Memory B cell (primary cell): Measurements from ENCODE around the gene CCNK.

Experiments
- ATAC-seq: fragments of 150-1000 bp; cut with Tn5 transposase; 2 replicates; pipeline ENCODE4 v1.10.0; 2021; ENCODE audit warnings: low read depth, mild to moderate bottlenecking, moderate library complexity
- DNase-seq, 2 donors: peaks; one replicate each; pipeline ENCODE4 v3.0.0; 2022; ENCODE audit warnings: low spot score in 2 of 2
- H3K27ac Mint-ChIP-seq: one replicate; pipeline ENCODE4 v1.8.0; 2022; ENCODE audit warnings: mild to moderate bottlenecking, moderate library complexity, mixed read lengths
- H3K27me3 Mint-ChIP-seq: one replicate; pipeline ENCODE4 v1.8.0; 2022; ENCODE audit warnings: mixed read lengths
- H3K36me3 Mint-ChIP-seq: one replicate; pipeline ENCODE4 v1.8.0; 2022; ENCODE audit warnings: mild to moderate bottlenecking, mixed read lengths
- H3K4me1 Mint-ChIP-seq: one replicate; pipeline ENCODE4 v1.8.0; 2022; ENCODE audit warnings: mixed read lengths
- H3K4me3 Mint-ChIP-seq: one replicate; pipeline ENCODE4 v1.8.0; 2022; ENCODE audit warnings: mild to moderate bottlenecking, moderate library complexity, mixed read lengths
- H3K9me3 Mint-ChIP-seq: one replicate; pipeline ENCODE4 v1.8.0; 2022; ENCODE audit warnings: mixed read lengths

CCNK gene

GRCh38 chr14:99546234-99546879 lies 65.1 kb downstream of the CCNK start:
- peaks cover 8% of the 10 kb centered on the region for H3K4me1 Mint-ChIP-seq
- no peak overlapping the region for H3K27ac Mint-ChIP-seq
- H3K9me3 Mint-ChIP-seq = no peaks in the 10 kb centered on the region
- ATAC-seq (no peak), DNase-seq (no peak)
- H3K4me3 Mint-ChIP-seq = no peak overlapping the region
- no peaks in the 10 kb centered on the region for H3K36me3 Mint-ChIP-seq
- H3K27me3 Mint-ChIP-seq = peaks cover 7% of the 10 kb centered on the region

GRCh38 chr14:99548255-99548654 lies 67.0 kb downstream of the CCNK start:
- peaks cover 6% of the 10 kb centered on the region for H3K4me1 Mint-ChIP-seq
- H3K27me3 Mint-ChIP-seq = peaks cover 8% of the 10 kb centered on the region
- no peaks in the 10 kb centered on the region for H3K9me3 Mint-ChIP-seq
- no peak overlapping the region for H3K4me3 Mint-ChIP-seq
- H3K36me3 Mint-ChIP-seq = no peaks in the 10 kb centered on the region
- no peak for DNase-seq
- ATAC-seq = no peak
- no peak overlapping the region for H3K27ac Mint-ChIP-seq

DNA sequence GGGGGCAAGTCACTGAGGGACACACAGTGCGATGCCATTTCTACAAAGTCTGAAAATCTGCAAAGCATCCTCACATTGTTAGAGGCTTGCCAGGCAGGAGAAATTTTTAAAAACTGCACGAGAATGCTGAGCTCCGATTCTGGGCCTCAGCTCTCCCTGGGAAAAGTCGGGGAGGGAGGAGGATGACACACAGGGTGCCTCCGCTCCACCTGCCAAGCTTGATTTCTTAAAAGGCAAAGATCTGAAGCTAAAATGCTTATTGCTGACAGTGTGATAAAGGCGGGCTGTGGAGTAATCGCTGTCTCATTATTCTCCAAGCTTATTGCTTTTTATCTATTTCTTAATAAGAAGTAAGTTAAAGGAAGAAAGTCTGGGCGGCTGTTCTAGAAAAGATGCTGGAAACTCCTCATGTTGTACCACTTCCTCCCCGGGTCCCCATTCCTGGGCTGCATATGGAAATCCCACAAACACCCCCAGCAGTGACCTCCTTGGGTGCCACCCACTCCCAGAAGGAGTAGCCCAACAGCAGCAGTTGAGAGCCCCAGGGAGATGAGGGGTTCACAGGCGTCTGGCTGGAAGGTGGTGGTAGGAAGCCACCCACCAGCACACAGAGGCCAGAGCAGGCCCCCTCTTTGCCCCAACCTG lies 67.8 kb downstream of the CCNK start:
- no peak overlapping the region for H3K27ac Mint-ChIP-seq
- H3K27me3 Mint-ChIP-seq = peaks cover 8% of the 10 kb centered on the region
- H3K4me3 Mint-ChIP-seq = no peak overlapping the region
- no peaks in the 10 kb centered on the region for H3K9me3 Mint-ChIP-seq
- DNase-seq (no peak), ATAC-seq (no peak)
- H3K4me1 Mint-ChIP-seq = peaks cover 6% of the 10 kb centered on the region
- no peaks in the 10 kb centered on the region for H3K36me3 Mint-ChIP-seq

DNA sequence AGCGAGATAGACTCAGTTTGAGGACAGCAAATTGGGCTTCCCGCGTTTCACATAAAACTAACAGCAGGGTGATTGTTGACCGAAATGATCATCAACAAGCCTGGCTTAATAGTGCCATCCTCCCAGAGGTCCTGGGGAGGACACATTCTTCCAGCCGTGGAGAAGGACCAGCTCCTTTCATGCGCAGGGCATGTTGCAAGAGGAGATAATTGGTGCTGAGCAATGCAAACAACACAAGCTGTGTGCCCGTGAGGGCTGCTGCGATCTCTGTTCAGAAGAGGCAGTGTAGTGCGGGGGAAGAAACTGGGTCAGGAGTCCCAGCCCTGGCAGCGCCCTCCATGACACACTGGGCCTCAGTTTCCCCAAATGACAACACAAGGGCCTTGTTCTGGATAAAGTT lies 68.5 kb downstream of the CCNK start:
- peaks cover 8% of the 10 kb centered on the region for H3K27me3 Mint-ChIP-seq
- no peak for ATAC-seq
- H3K36me3 Mint-ChIP-seq = no peaks in the 10 kb centered on the region
- no peak for DNase-seq
- H3K27ac Mint-ChIP-seq = no peak overlapping the region
- no peak overlapping the region for H3K4me3 Mint-ChIP-seq
- peaks cover 6% of the 10 kb centered on the region for H3K4me1 Mint-ChIP-seq
- no peaks in the 10 kb centered on the region for H3K9me3 Mint-ChIP-seq

- ATAC-seq = no peak
- H3K4me3 Mint-ChIP-seq = no peak overlapping the region
- no peak overlapping the region for H3K27ac Mint-ChIP-seq
These were observed 69.3 kb downstream of the CCNK start for GRCh38 chr14:99550387-99550992.

GRCh38 chr14:99551034-99551922 lies 70.1 kb downstream of the CCNK start:
- no peak overlapping the region for H3K4me3 Mint-ChIP-seq
- ATAC-seq (no peak), DNase-seq (no peak)
- H3K36me3 Mint-ChIP-seq = no peaks in the 10 kb centered on the region
- peaks cover 6% of the 10 kb centered on the region for H3K27me3 Mint-ChIP-seq
- no peak overlapping the region for H3K27ac Mint-ChIP-seq
- peaks cover 6% of the 10 kb centered on the region for H3K4me1 Mint-ChIP-seq
- H3K9me3 Mint-ChIP-seq = no peaks in the 10 kb centered on the region

More at GRCh38 chr14:99550387-99550992, 69.3 kb downstream of the CCNK start:
- H3K36me3 Mint-ChIP-seq = no peaks in the 10 kb centered on the region
- peaks cover 6% of the 10 kb centered on the region for H3K4me1 Mint-ChIP-seq
- H3K9me3 Mint-ChIP-seq = no peaks in the 10 kb centered on the region
- H3K27me3 Mint-ChIP-seq = peaks cover 8% of the 10 kb centered on the region
- no peak for DNase-seq

GRCh38 chr14:99552021-99552553 lies 70.9 kb downstream of the CCNK start:
- ATAC-seq (no peak), DNase-seq (no peak)
- H3K36me3 Mint-ChIP-seq = no peaks in the 10 kb centered on the region
- peaks cover 6% of the 10 kb centered on the region for H3K27me3 Mint-ChIP-seq
- peaks cover 6% of the 10 kb centered on the region for H3K4me1 Mint-ChIP-seq
- no peak overlapping the region for H3K27ac Mint-ChIP-seq
- no peaks in the 10 kb centered on the region for H3K9me3 Mint-ChIP-seq
- no peak overlapping the region for H3K4me3 Mint-ChIP-seq

- H3K4me3 Mint-ChIP-seq = no peak overlapping the region
- H3K36me3 Mint-ChIP-seq = no peaks in the 10 kb centered on the region
- peaks cover 6% of the 10 kb centered on the region for H3K27me3 Mint-ChIP-seq
- no peak for ATAC-seq
- no peak for DNase-seq
- peaks cover 6% of the 10 kb centered on the region for H3K4me1 Mint-ChIP-seq
- H3K27ac Mint-ChIP-seq = no peak overlapping the region
- H3K9me3 Mint-ChIP-seq = no peaks in the 10 kb centered on the region
These were observed 71.5 kb downstream of the CCNK start for GRCh38 chr14:99552572-99553216.

DNA sequence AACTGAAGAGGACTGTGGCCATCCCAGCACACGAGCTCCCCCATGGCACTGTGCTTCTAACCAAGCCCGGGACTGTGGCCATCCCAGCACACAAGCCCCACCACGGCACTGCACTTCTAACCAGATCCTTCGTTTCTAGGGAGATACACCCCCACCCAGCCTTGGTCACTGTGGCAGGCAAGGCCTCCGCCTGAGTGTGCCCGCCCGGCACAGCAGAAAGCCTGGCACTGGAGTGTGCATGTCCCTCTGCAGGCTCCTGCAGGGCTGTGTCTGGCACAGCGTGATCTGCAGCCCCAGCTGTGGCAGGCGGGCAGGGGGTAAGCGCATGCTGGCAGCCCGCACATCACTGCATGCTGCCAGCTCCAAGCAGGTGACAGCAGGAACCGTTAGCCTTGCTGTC lies 73.0 kb downstream of the CCNK start:
- DNase-seq (no peak), ATAC-seq (no peak)
- Mint-ChIP-seq H3K9me3 (peaks cover 1% of the 10 kb centered on the region), H3K4me1 (peaks cover 6% of the 10 kb centered on the region), H3K36me3 (no peaks in the 10 kb centered on the region), H3K27me3 (peaks cover 4% of the 10 kb centered on the region), H3K4me3 (no peak overlapping the region), H3K27ac (no peak overlapping the region)

DNA sequence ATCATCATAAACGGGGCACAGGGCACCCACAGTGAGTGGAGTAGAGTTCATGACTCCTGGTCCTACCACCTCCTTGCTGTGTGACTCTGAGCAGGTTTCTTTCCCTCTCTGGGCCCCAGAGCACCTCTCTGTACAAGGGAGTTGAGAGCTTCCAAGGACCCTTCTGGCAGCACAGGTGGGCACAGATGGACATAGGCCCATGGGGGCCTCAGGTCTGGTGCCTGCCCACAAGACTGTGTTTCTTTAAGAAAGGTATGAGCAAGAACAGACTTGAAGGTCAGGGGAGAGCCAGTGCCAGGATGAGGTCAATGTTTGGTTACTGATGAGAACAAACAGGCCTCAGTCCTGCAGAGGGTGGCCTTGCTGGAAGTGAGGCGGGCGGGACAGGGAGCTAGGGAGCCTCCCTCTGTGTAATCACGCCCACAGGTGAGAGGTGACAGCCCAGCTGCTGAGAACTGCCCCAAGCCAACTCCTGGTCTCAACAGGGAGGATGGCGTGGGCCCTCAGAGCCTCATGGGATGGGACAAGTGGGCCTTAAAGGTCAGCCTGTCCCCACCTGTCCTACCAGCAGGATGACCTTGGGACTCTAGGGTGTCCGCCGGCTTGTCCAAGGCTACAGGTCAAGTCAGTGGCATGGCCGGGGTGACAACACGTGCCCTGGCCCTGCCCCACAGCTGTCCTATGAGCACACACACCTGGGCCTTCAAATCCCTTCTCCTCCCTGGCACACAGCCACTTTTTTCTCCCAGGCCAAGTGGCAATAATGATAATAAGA lies 73.7 kb downstream of the CCNK start:
- H3K4me3 Mint-ChIP-seq = no peak overlapping the region
- H3K27me3 Mint-ChIP-seq = peaks cover 4% of the 10 kb centered on the region
- ATAC-seq = no peak
- peaks cover 6% of the 10 kb centered on the region for H3K4me1 Mint-ChIP-seq
- no peak for DNase-seq
- no peak overlapping the region for H3K27ac Mint-ChIP-seq
- no peaks in the 10 kb centered on the region for H3K36me3 Mint-ChIP-seq
- H3K9me3 Mint-ChIP-seq = peaks cover 1% of the 10 kb centered on the region

DNA sequence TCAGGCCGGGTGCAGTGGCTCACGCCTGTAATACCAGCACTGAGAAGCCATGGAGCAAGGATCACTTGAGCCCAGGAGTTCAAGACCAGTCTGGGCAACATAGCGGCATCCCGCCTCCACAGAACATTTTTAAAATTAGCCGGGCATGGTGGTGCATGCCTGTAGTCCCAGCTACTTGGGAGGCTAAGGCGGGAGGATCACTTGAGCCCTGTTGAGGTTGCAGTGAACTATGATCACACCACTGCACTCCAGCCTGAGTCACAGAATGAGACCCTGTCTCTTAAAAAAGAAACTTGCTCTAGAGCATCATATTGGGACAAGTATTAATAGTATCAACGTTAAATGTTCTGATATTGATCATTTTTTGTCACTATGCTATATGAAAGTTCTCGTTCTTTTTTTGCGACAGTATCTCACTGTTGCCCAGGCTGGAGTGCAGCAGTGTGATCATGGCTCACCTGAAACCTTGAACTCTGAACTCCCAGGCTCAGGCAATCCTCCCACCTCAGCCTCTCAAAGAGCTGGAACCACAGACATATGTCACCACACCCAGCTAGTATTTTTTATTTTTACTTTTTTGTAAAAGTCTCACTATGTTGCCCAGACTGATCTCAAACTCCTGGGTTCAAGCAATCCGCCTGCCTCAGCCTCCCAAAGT lies 75.1 kb downstream of the CCNK start:
- Mint-ChIP-seq H3K27ac (no peak overlapping the region), H3K4me1 (peaks cover 1% of the 10 kb centered on the region), H3K27me3 (peaks cover 2% of the 10 kb centered on the region), H3K4me3 (no peak overlapping the region), H3K36me3 (no peaks in the 10 kb centered on the region), H3K9me3 (peaks cover 1% of the 10 kb centered on the region)
- DNase-seq (no peak), ATAC-seq (no peak)

- peaks cover 3% of the 10 kb centered on the region for H3K4me1 Mint-ChIP-seq
- no peak for DNase-seq
- no peaks in the 10 kb centered on the region for H3K36me3 Mint-ChIP-seq
- no peak overlapping the region for H3K27ac Mint-ChIP-seq
- no peak for ATAC-seq
- peaks cover 7% of the 10 kb centered on the region for H3K27me3 Mint-ChIP-seq
- H3K4me3 Mint-ChIP-seq = no peak overlapping the region
- H3K9me3 Mint-ChIP-seq = peaks cover 1% of the 10 kb centered on the region
These were observed 78.2 kb downstream of the CCNK start for GRCh38 chr14:99559286-99559990.
